T-helper 17 cell (primary cell): ENCODE results near the gene CDH22. TPM values are rescaled to one million over a fixed set of nuclear protein-coding genes. Genes with fewer than 3 reads are reported as not detected.

ENCODE experiments used
- ATAC-seq: fragments of 150-1000 bp; cut with Tn5 transposase; 2 replicates; pipeline ENCODE4 v1.10.0; 2021; ENCODE audit warnings: mild to moderate bottlenecking, moderate library complexity
- DNase-seq, 3 donors: peaks; one replicate each; pipeline versions ENCODE4 v3.0.0 to v3.0.0-alpha.2; 2020 to 2021
- H3K9me3 ChIP-seq: one replicate; pipeline ENCODE4 v1.7.0; 2013; ENCODE audit warnings: low read length, mild to moderate bottlenecking; ENCODE audit not compliant: control insufficient read depth, poor library complexity, severe bottlenecking
- H3K27ac Mint-ChIP-seq: one replicate; pipeline ENCODE4 v1.8.0; 2022; ENCODE audit warnings: mild to moderate bottlenecking, moderate library complexity, mixed read lengths
- H3K27me3 Mint-ChIP-seq: one replicate; pipeline ENCODE4 v1.8.0; 2022; ENCODE audit warnings: mixed read lengths
- H3K36me3 Mint-ChIP-seq: one replicate; pipeline ENCODE4 v1.8.0; 2022; ENCODE audit warnings: low read depth, mixed read lengths
- H3K4me1 Mint-ChIP-seq: one replicate; pipeline ENCODE4 v1.8.0; 2022; ENCODE audit warnings: mild to moderate bottlenecking, mixed read lengths
- H3K4me3 Mint-ChIP-seq: one replicate; pipeline ENCODE4 v1.8.0; 2022; ENCODE audit warnings: mild to moderate bottlenecking, moderate library complexity, mixed read lengths
- total RNA-seq, 4 donors: library from RNA in 2 of 4; stranded (reverse) in 2 of 4; gene quantifications; one replicate each; pipeline ENCODE4 v1.2.3 and lab custom pipeline; 2022 to 2026

Gene CDH22
- total RNA-seq, 2 donors from 2014 or later, result not detected

DNA sequence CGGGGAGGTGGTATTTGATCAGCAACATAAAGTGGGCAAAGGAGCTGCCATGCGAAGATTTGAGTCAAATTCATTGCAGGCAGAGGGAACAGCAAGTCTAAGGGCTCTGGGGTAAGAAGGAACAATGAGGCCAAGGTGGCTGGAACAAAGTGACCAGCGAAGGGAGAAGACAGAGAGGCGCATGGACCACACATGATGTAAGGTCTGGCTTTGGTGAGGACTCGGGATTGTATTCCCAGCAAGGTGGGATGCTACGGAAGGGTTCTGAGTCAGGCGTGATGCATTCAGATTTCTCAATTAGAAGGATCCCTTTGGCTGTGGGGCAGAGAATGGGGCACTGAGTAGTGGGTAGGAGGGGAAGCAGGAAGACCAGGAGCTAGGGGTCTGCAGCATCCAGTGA is 30.7 kb upstream of the CDH22 start:
- H3K4me1 Mint-ChIP-seq, result peaks cover 4% of the 10 kb centered on the region
- ATAC-seq, result no peak
- peaks cover 2% of the 10 kb centered on the region for H3K36me3 Mint-ChIP-seq
- no peak for DNase-seq
- H3K27me3 Mint-ChIP-seq, result peaks cover 44% of the 10 kb centered on the region
- no peaks in the 10 kb centered on the region for H3K9me3 ChIP-seq
- no peak overlapping the region for H3K4me3 Mint-ChIP-seq
- no peak overlapping the region for H3K27ac Mint-ChIP-seq

DNA sequence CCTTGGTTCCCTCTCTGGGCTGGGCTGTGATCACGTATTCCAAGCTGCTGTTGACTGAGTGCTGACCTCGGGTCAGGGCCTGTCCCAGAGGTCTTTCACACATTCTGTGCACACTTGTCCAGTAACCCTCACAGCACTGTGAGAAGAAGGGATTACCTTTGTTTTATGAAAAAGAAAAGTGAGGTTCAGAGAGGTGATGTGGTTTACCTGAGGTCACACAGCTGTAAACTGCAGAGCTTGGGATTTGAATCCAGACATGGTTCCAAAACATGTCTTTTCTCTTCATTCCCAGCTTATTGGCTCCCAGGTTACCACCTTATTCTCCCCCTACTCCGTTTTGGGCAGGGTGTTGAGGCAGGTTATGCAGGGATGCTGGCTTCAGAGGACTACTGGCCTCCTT is 28.4 kb upstream of the CDH22 start:
- H3K4me1 Mint-ChIP-seq, result no peaks in the 10 kb centered on the region
- peaks cover 2% of the 10 kb centered on the region for H3K36me3 Mint-ChIP-seq
- H3K27me3 Mint-ChIP-seq, result peaks cover 43% of the 10 kb centered on the region
- ATAC-seq (no peak), DNase-seq (no peak)
- H3K9me3 ChIP-seq, result no peaks in the 10 kb centered on the region
- no peak overlapping the region for H3K27ac Mint-ChIP-seq
- no peak overlapping the region for H3K4me3 Mint-ChIP-seq

DNA sequence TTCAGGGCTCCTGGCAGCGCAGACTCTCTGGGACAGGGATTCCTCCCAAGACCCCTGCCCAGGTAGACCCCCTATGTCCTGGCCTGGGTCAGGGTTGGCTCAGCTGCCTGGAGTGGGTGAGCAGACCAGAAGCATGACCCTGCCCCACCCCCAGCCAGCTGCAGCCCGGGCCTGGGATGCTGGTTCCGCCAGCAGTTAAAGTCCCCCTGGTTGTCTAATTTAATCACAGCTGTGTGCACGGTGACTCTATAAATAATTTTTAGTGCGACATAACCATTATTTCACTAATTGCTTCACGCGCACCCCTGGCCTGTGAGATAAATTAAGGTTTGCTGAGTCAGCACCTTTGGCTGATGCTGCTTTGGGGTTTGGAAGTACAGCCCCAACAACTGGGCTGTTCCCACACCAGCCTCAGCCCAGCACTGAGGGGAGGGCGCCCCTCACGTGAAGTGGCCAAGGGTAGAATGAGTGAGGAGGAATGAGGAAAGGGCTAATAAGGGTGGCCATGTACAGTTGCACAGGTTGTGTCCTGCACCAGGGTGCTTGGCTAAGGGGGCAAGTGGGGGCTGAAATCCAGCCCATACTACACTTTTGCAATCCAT is 26.1 kb upstream of the CDH22 start:
- DNase-seq (no peak), ATAC-seq (no peak)
- Mint-ChIP-seq H3K27me3 (peaks cover 54% of the 10 kb centered on the region), H3K4me3 (no peak overlapping the region), H3K27ac (no peak overlapping the region), H3K36me3 (peaks cover 5% of the 10 kb centered on the region), H3K4me1 (no peaks in the 10 kb centered on the region)
- H3K9me3 ChIP-seq, result no peaks in the 10 kb centered on the region

GRCh38 chr20:46333161-46333991 is 25.1 kb upstream of the CDH22 start:
- H3K9me3 ChIP-seq, result no peaks in the 10 kb centered on the region
- ATAC-seq (no peak), DNase-seq (no peak)
- Mint-ChIP-seq H3K27me3 (peaks cover 52% of the 10 kb centered on the region), H3K4me3 (no peak overlapping the region), H3K27ac (no peak overlapping the region), H3K36me3 (peaks cover 3% of the 10 kb centered on the region), H3K4me1 (no peaks in the 10 kb centered on the region)

GRCh38 chr20:46332373-46333160 is 24.3 kb upstream of the CDH22 start:
- DNase-seq (no peak), ATAC-seq (no peak)
- Mint-ChIP-seq H3K27ac (no peak overlapping the region), H3K4me3 (no peak overlapping the region), H3K36me3 (peaks cover 3% of the 10 kb centered on the region), H3K4me1 (no peaks in the 10 kb centered on the region), H3K27me3 (peaks cover 52% of the 10 kb centered on the region)
- H3K9me3 ChIP-seq, result no peaks in the 10 kb centered on the region

- H3K27ac Mint-ChIP-seq, result no peak overlapping the region
- H3K4me1 Mint-ChIP-seq, result no peaks in the 10 kb centered on the region
- H3K36me3 Mint-ChIP-seq, result peaks cover 3% of the 10 kb centered on the region
- H3K4me3 Mint-ChIP-seq, result no peak overlapping the region
- H3K27me3 Mint-ChIP-seq, result peaks cover 51% of the 10 kb centered on the region
- no peaks in the 10 kb centered on the region for H3K9me3 ChIP-seq
- DNase-seq (no peak), ATAC-seq (no peak)
Observed at GRCh38 chr20:46331611-46332361, 23.5 kb upstream of the CDH22 start.

GRCh38 chr20:46330831-46331371 is 22.6 kb upstream of the CDH22 start:
- no peak for ATAC-seq
- H3K4me3 Mint-ChIP-seq, result no peak overlapping the region

DNA sequence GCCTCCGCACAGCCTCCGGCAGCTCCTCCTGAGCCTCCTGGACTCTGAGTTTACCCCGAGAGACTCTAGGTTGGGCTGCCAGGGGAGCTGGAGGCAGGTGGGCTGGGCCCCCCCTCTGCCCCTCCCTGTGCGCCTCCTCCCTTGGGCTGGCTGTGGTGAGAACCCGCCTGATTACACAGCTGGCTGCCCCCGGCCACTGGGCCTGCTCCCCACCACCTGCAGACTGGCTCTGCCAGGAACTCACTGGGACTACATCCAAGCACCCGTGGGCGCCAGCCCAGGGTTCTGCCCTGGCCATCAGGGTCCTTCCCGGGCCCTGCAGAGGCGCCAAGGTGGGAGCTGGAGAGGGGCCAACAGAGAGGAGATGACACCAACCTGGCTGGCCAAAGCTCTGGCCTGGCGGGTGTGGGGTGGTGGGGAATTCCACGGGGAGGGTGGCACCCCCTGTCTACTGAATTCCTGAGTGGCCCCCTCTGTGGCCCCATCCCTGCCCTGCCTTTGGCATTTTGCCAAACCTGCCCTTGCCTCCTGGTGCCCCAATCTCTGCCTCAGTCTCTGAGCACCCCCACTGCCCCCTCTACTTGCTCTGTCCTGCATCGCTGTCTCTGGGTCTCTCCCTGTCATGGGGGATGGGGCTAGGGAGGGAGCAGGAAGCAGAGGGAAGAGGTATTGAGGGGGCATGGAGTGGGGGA is 21.9 kb upstream of the CDH22 start:
- no peak for DNase-seq
- Mint-ChIP-seq H3K36me3 (peaks cover 3% of the 10 kb centered on the region), H3K4me1 (no peaks in the 10 kb centered on the region), H3K4me3 (no peak overlapping the region), H3K27me3 (peaks cover 40% of the 10 kb centered on the region), H3K27ac (no peak overlapping the region)
- no peak for ATAC-seq
- no peaks in the 10 kb centered on the region for H3K9me3 ChIP-seq

More at GRCh38 chr20:46330831-46331371, 22.6 kb upstream of the CDH22 start:
- Mint-ChIP-seq H3K27me3 (peaks cover 47% of the 10 kb centered on the region), H3K4me1 (no peaks in the 10 kb centered on the region), H3K36me3 (peaks cover 3% of the 10 kb centered on the region), H3K27ac (no peak overlapping the region)
- no peak for DNase-seq
- H3K9me3 ChIP-seq, result no peaks in the 10 kb centered on the region

GRCh38 chr20:46328200-46328882 is 20.0 kb upstream of the CDH22 start:
- DNase-seq (no peak), ATAC-seq (no peak)
- peaks cover 32% of the 10 kb centered on the region for H3K27me3 Mint-ChIP-seq
- no peak overlapping the region for H3K4me3 Mint-ChIP-seq
- H3K4me1 Mint-ChIP-seq, result no peaks in the 10 kb centered on the region
- no peak overlapping the region for H3K27ac Mint-ChIP-seq
- H3K9me3 ChIP-seq, result no peaks in the 10 kb centered on the region
- peaks cover 3% of the 10 kb centered on the region for H3K36me3 Mint-ChIP-seq

DNA sequence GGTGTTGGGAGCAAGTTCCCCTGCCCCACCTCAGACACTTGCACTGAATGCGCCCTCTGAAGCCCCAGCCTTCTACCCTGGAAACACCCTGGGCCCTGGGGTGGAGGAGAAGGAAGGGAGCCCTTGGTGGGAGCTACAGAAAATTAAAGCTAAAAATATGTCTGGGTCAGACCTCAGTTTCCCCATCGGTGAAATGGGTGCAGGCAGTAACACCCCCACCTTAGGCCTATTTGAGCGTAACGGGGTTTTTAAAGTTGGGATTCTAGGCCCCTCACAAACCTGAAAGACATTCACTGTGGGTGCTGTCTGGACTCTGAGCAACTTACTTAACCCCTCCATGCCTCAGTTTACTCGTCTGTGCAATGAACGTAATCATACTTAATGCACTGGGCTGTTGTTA is 19.3 kb upstream of the CDH22 start:
- no peaks in the 10 kb centered on the region for H3K9me3 ChIP-seq
- H3K27me3 Mint-ChIP-seq, result peaks cover 39% of the 10 kb centered on the region
- H3K4me1 Mint-ChIP-seq, result no peaks in the 10 kb centered on the region
- no peak overlapping the region for H3K27ac Mint-ChIP-seq
- DNase-seq (no peak), ATAC-seq (no peak)
- peaks cover 3% of the 10 kb centered on the region for H3K36me3 Mint-ChIP-seq
- H3K4me3 Mint-ChIP-seq, result no peak overlapping the region

GRCh38 chr20:46325789-46326188 is 17.5 kb upstream of the CDH22 start:
- Mint-ChIP-seq H3K36me3 (peaks cover 3% of the 10 kb centered on the region), H3K27ac (no peak overlapping the region), H3K4me3 (no peak overlapping the region), H3K4me1 (no peaks in the 10 kb centered on the region), H3K27me3 (peaks cover 41% of the 10 kb centered on the region)
- no peaks in the 10 kb centered on the region for H3K9me3 ChIP-seq
- ATAC-seq (no peak), DNase-seq (no peak)
